IMR-90 (cell line): Measurements from ENCODE around the gene ISM1. TPM values are rescaled to one million over a fixed set of nuclear protein-coding genes. Genes with fewer than 3 reads are reported as not detected.

ENCODE experiments used
- ATAC-seq: fragments of 200-7000 bp; cut with Tn5 transposase; 2 replicates; pipeline ENCODE4 v1.9.1; 2020; ENCODE audit warnings: low read depth, mild to moderate bottlenecking, moderate library complexity
- BruUV-seq: library from RNA; stranded (reverse); fragments of 400-500 nt; replicated peaks from 2 replicates; lab custom pipeline; 2021; lab: Mats Ljungman, UMichigan
- CTCF ChIA-PET: fragments of 300-600 bp; formaldehyde crosslinking; extraction: SDS; loops from one replicate; lab custom pipeline; 2021; ENCODE audit warnings: antibody characterized with exemption; lab: Yijun Ruan, JAX
- POLR2A ChIA-PET: fragments of 300-600 bp; sonication (Branson Sonifier 250); formaldehyde crosslinking; loops from one replicate; lab custom pipeline; 2022; ENCODE audit warnings: antibody characterized with exemption; ENCODE audit not compliant: unreplicated experiment; lab: Charles Lee
- DNase-seq: peaks from one replicate; pipeline ENCODE4 v3.0.0; 2013
- H2AFZ ChIP-seq: replicated peaks from 2 replicates; pipeline ENCODE3; 2013; ENCODE audit warnings: low read length, mild to moderate bottlenecking; ENCODE audit not compliant: poor library complexity
- H2AK5ac ChIP-seq: 2 replicates; pipeline ENCODE4 v1.6.1; 2013; ENCODE audit warnings: low read depth, low read length, inconsistent platforms
- H2AK9ac ChIP-seq: replicated peaks from 2 replicates; pipeline ENCODE3; 2013; ENCODE audit warnings: mild to moderate bottlenecking, low read depth, low read length, moderate library complexity; ENCODE audit not compliant: poor library complexity
- H2BK120ac ChIP-seq: 2 replicates; pipeline ENCODE4 v1.6.1; 2013; ENCODE audit warnings: low read depth, low read length, inconsistent platforms
- H2BK15ac ChIP-seq: 3 replicates; pipeline ENCODE4 v1.6.1; 2013; ENCODE audit warnings: low read depth, low read length, inconsistent platforms
- H2BK20ac ChIP-seq: 2 replicates; pipeline ENCODE4 v1.6.1; 2013; ENCODE audit warnings: low read depth, mild to moderate bottlenecking, inconsistent platforms, low read length, moderate library complexity
- H2BK5ac ChIP-seq: 2 replicates; pipeline ENCODE4 v1.6.1; 2013; ENCODE audit warnings: mild to moderate bottlenecking, low read depth, low read length, inconsistent platforms; ENCODE audit not compliant: poor library complexity, severe bottlenecking
- H3K14ac ChIP-seq: replicated peaks from 2 replicates; pipeline ENCODE4 v1.6.1; 2013; ENCODE audit warnings: low read depth, low read length, inconsistent platforms
- H3K18ac ChIP-seq: 2 replicates; pipeline ENCODE4 v1.6.1; 2013; ENCODE audit warnings: low read depth, low read length, control low read depth
- H3K23ac ChIP-seq: 2 replicates; pipeline ENCODE4 v1.6.1; 2013; ENCODE audit warnings: low read depth, low read length, inconsistent platforms
- H3K27ac ChIP-seq: 2 replicates; pipeline ENCODE4 v1.5.1; 2013; ENCODE audit warnings: mild to moderate bottlenecking, control low read depth, low read length; ENCODE audit not compliant: insufficient read depth
- H3K27me3 ChIP-seq: 2 replicates; pipeline ENCODE4 v1.6.1; 2013; ENCODE audit warnings: low read length; ENCODE audit not compliant: control insufficient read depth, insufficient read depth
- H3K36me3 ChIP-seq: 2 replicates; pipeline ENCODE4 v1.6.1; 2013; ENCODE audit warnings: low read length, mixed read lengths; ENCODE audit not compliant: control insufficient read depth, insufficient read depth
- H3K4ac ChIP-seq: 2 replicates; pipeline ENCODE4 v1.6.1; 2013; ENCODE audit warnings: low read depth, low read length, inconsistent platforms
- H3K4me1 ChIP-seq: 2 replicates; pipeline ENCODE4 v1.6.1; 2013; ENCODE audit warnings: low read length, mixed read lengths; ENCODE audit not compliant: control insufficient read depth, insufficient read depth
- H3K4me2 ChIP-seq: 2 replicates; pipeline ENCODE4 v1.6.1; 2013; ENCODE audit warnings: low read depth, mild to moderate bottlenecking, control low read depth, low read length, moderate library complexity
- H3K4me3 ChIP-seq: 2 replicates; pipeline ENCODE4 v1.5.1; 2013; ENCODE audit warnings: low read depth, mild to moderate bottlenecking, control low read depth, low read length, moderate library complexity; ENCODE audit not compliant: insufficient read depth
- H3K56ac ChIP-seq: 2 replicates; pipeline ENCODE4 v1.6.1; 2013; ENCODE audit warnings: low read length, inconsistent platforms; ENCODE audit not compliant: insufficient read depth; ENCODE audit errors: extremely low read depth
- H3K79me1 ChIP-seq, 2 experiments: 2 replicates each; pipeline ENCODE4 v1.6.1; 2013; ENCODE audit warnings: low read length in 2 of 2, inconsistent platforms in 1 of 2, low read depth in 1 of 2
- H3K9ac ChIP-seq: 2 replicates; pipeline ENCODE4 v1.6.1; 2013; ENCODE audit warnings: low read depth, low read length, control low read depth
- H3K9me1 ChIP-seq: 2 replicates; pipeline ENCODE4 v1.6.1; 2013; ENCODE audit warnings: low read length, inconsistent platforms; ENCODE audit not compliant: insufficient read depth
- H3K9me3 ChIP-seq: 2 replicates; pipeline ENCODE4 v1.6.1; 2013; ENCODE audit warnings: low read length; ENCODE audit not compliant: control insufficient read depth, insufficient read depth
- H4K20me1 ChIP-seq: 2 replicates; pipeline ENCODE4 v1.6.1; 2013; ENCODE audit warnings: low read length, inconsistent platforms; ENCODE audit not compliant: insufficient read depth
- H4K5ac ChIP-seq: 2 replicates; pipeline ENCODE4 v1.6.1; 2013; ENCODE audit warnings: mild to moderate bottlenecking, low read depth, low read length, control low read depth
- H4K8ac ChIP-seq, 2 experiments: 2 replicates each; pipeline ENCODE4 v1.6.1; 2013; ENCODE audit warnings: low read depth in 2 of 2, low read length in 2 of 2, control low read depth in 1 of 2, inconsistent platforms in 1 of 2
- H4K91ac ChIP-seq: 2 replicates; pipeline ENCODE4 v1.6.1; 2013; ENCODE audit warnings: low read depth, low read length, inconsistent platforms; ENCODE audit not compliant: insufficient read depth
- CEBPB ChIP-seq: IDR thresholded peaks from 2 replicates; pipeline ENCODE4 v1.6.1; 2012; ENCODE audit warnings: low read depth, low read length, improper control_type of control experiment
- MAZ ChIP-seq: IDR thresholded peaks from 2 replicates; pipeline ENCODE4 v1.6.1; 2012; ENCODE audit warnings: low read depth, mild to moderate bottlenecking, low read length, improper control_type of control experiment, moderate library complexity, borderline replicate concordance
- NFE2L2 ChIP-seq: fragments of 150-350 bp; IDR thresholded peaks from 2 replicates; pipeline ENCODE4 v1.6.1; 2016; ENCODE audit warnings: low read depth, mild to moderate bottlenecking, low read length
- RAD21 ChIP-seq: IDR thresholded peaks from 2 replicates; pipeline ENCODE4 v1.6.1; 2012; ENCODE audit warnings: low read length, improper control_type of control experiment
- SMC3 ChIP-seq: fragments of 150-350 bp; IDR thresholded peaks from 2 replicates; pipeline ENCODE4 v1.6.1; 2016; ENCODE audit warnings: low read depth, mild to moderate bottlenecking, antibody characterized with exemption, low read length, moderate library complexity
- WGBS, 2 experiments: methylation state at CpG; one replicate each; pipeline versions ENCODE4 v1.1.5 to v1.1.7; 2013; ENCODE audit warnings: missing lambda C conversion rate in 2 of 2; ENCODE audit not compliant: insufficient read length in 1 of 2; ENCODE audit errors: extremely low coverage in 2 of 2; 5-methylcytosine and 5-hydroxymethylcytosine counted together
- dilution Hi-C: fragments of 300-500 bp; cut with HindIII; formaldehyde crosslinking; loops from one replicate; pipeline ENCODE4 v1.14.3; 2018; ENCODE audit warnings: low sequenced_read_pairs; ENCODE audit not compliant: unreplicated experiment
- in situ Hi-C: fragments of 300-500 bp; cut with MboI; formaldehyde crosslinking; loops from 3 replicates; pipeline ENCODE4 v1.14.3; 2019; ENCODE audit warnings: low sequenced_read_pairs, inconsistent platforms, mixed read lengths
- intact Hi-C: fragments of 100-400 bp; cut with micrococcal nuclease; formaldehyde crosslinking; loops from 2 replicates; pipeline ENCODE4 v1.10.0; 2022
- polyA plus RNA-seq, 3 experiments: library from polyadenylated mRNA; depleted of rRNA; stranded (reverse); fragments of >200 nt; gene quantifications; 2 replicates each; pipeline ENCODE4 v1.2.3, GENCODE V29; 2012; ENCODE audit warnings: low replicate concordance in 1 of 3
- total RNA-seq: library from RNA; depleted of rRNA; stranded (reverse); fragments of >200 nt; gene quantifications from 2 replicates; pipeline ENCODE4 v1.2.3, GENCODE V29; 2012

The ISM1 gene
- total and polyA plus RNA-seq, 2 of the 4 experiments (the other 2 are of a cell fraction) = not detected

GRCh38 chr20:13251904-13252297, 30.8 kb downstream of the ISM1 start:
- dilution Hi-C loops = no loop called here
- BruUV-seq = no TSS peak

More at GRCh38 chr20:13251904-13252297, 30.8 kb downstream of the ISM1 start:
- DNase-seq = no peak
- H4K91ac ChIP-seq = no peak overlapping the region
- H3K4me1 ChIP-seq = no peaks in the 10 kb centered on the region
- ATAC-seq = no peak
- H3K4me3 ChIP-seq = no peak overlapping the region
- WGBS, 2 experiments = 0% methylated on average over 1 of the region's 2 CpGs; no CpG with 5 or more reads in 1 of the 2 experiments
- no peak overlapping the region for H4K8ac ChIP-seq
- no peaks in the 10 kb centered on the region for H3K9me3 ChIP-seq
- TF ChIP-seq RAD21 = no peak
- no peak for TF ChIP-seq MAZ
- no peak for TF ChIP-seq CEBPB
- no peak for TF ChIP-seq NFE2L2
- no peak for TF ChIP-seq SMC3
- H4K20me1 ChIP-seq = no peaks in the 10 kb centered on the region
- no peak overlapping the region for H3K4me2 ChIP-seq
- in situ Hi-C loops = no loop called here
- H4K5ac ChIP-seq = no peak overlapping the region
- H2BK120ac ChIP-seq = no peak overlapping the region
- H2AFZ ChIP-seq = no peak overlapping the region
- H3K23ac ChIP-seq = no peak overlapping the region
- no peak overlapping the region for H2AK9ac ChIP-seq
- intact Hi-C loops = no loop called here
- H2AK5ac ChIP-seq = no peak overlapping the region
- ChIA-PET POLR2A (no interaction called here), CTCF (interaction anchor here (1.2 kb wide), 1 partner anchor 10 kb away, joined by 6 read pairs; no protein-coding TSS in a partner anchor)
- H3K56ac ChIP-seq = no peak overlapping the region
- no peak overlapping the region for H3K18ac ChIP-seq
- H2BK20ac ChIP-seq = no peak overlapping the region
- no peaks in the 10 kb centered on the region for H3K36me3 ChIP-seq
- no peak overlapping the region for H3K14ac ChIP-seq
- no peak overlapping the region for H2BK5ac ChIP-seq
- H3K9ac ChIP-seq = no peak overlapping the region
- no peaks in the 10 kb centered on the region for H3K9me1 ChIP-seq
- no peak overlapping the region for H3K27ac ChIP-seq
- no peaks in the 10 kb centered on the region for H3K27me3 ChIP-seq
- H3K79me1 ChIP-seq = no peaks in the 10 kb centered on the region
- no peak overlapping the region for H2BK15ac ChIP-seq
- no peak overlapping the region for H3K4ac ChIP-seq
